Hematopoietic multipotent progenitor cell treated with erythropoietin and hydrocortisone succinate and interleukin-3 and kit ligand, for 6 days (in vitro differentiated cells): Measurements from ENCODE around the gene EFCAB13.

Experiments
- DNase-seq: peaks from one replicate; pipeline ENCODE4 v3.0.0-alpha.2; 2015

EFCAB13 gene

GRCh38 chr17:47295037-47295873, 28.5 kb upstream of the EFCAB13 start:
- DNase-seq = no peak

GRCh38 chr17:47295874-47296255, 27.9 kb upstream of the EFCAB13 start:
- no peak for DNase-seq

GRCh38 chr17:47297661-47298400, 25.9 kb upstream of the EFCAB13 start:
- DNase-seq = no peak

- DNase-seq = no peak
Observed at GRCh38 chr17:47298712-47299111, 25.0 kb upstream of the EFCAB13 start.

- no peak for DNase-seq
Observed at GRCh38 chr17:47299239-47299910, 24.4 kb upstream of the EFCAB13 start.

GRCh38 chr17:47300718-47301117, 23.0 kb upstream of the EFCAB13 start:
- DNase-seq = no peak

GRCh38 chr17:47301161-47301560, 22.6 kb upstream of the EFCAB13 start:
- peak; percentile 63 for DNase-seq

GRCh38 chr17:47301831-47302230, 21.9 kb upstream of the EFCAB13 start:
- DNase-seq = no peak

GRCh38 chr17:47304186-47304585, 19.6 kb upstream of the EFCAB13 start:
- DNase-seq = no peak

- no peak for DNase-seq
Observed at GRCh38 chr17:47305302-47305923, 18.3 kb upstream of the EFCAB13 start.

- no peak for DNase-seq
Observed at GRCh38 chr17:47310186-47310733, 13.5 kb upstream of the EFCAB13 start.

- DNase-seq = no peak
Observed at GRCh38 chr17:47311420-47311819, 12.3 kb upstream of the EFCAB13 start.

- DNase-seq = peak; percentile 91
Observed at GRCh38 chr17:47315451-47316266, 8.1 kb upstream of the EFCAB13 start.

GRCh38 chr17:47316311-47316710, 7.4 kb upstream of the EFCAB13 start:
- no peak for DNase-seq

- DNase-seq = no peak
Observed at GRCh38 chr17:47317119-47317518, 6.6 kb upstream of the EFCAB13 start.

- DNase-seq = no peak
Observed at GRCh38 chr17:47318197-47318918, 5.4 kb upstream of the EFCAB13 start.

GRCh38 chr17:47320879-47321502, 2.8 kb upstream of the EFCAB13 start:
- DNase-seq = no peak

- DNase-seq = peak; percentile 83
Observed at GRCh38 chr17:47324224-47325020, 667 bp downstream of the EFCAB13 start.

- no peak for DNase-seq
Observed at GRCh38 chr17:47325176-47325575, 1.4 kb downstream of the EFCAB13 start.

GRCh38 chr17:47330548-47330947, 6.8 kb downstream of the EFCAB13 start:
- DNase-seq = no peak
